Heart left ventricle (tissue), 16 donors: ENCODE data around the gene COLEC12. TPM values are rescaled to one million over a fixed set of nuclear protein-coding genes. Genes with fewer than 3 reads are reported as not detected.

ENCODE experiments used
- ATAC-seq, 4 donors: fragments of 200-7000 bp; cut with Tn5 transposase; one replicate each; pipeline ENCODE4 v1.9.1; 2020 to 2022; ENCODE audit warnings: moderate library complexity in 4 of 4, mild to moderate bottlenecking in 3 of 4, moderate number of reproducible peaks in 1 of 4
- DNase-seq, 5 donors: peaks; one replicate each; pipeline ENCODE4 v3.0.0-alpha.2; 2020
- H3K27ac ChIP-seq, 12 donors: fragments of 200-600 bp; sonication (generic) in 4 of 12; one replicate each; pipeline versions ENCODE4 v1.5.0 to v1.8.0; 2016 to 2022; ENCODE audit warnings: mild to moderate bottlenecking in 2 of 12
- H3K27me3 ChIP-seq, 9 donors: fragments of 200-600 bp; sonication (generic) in 2 of 9; one replicate each; pipeline versions ENCODE4 v1.5.1 to v1.8.0; 2016 to 2022; ENCODE audit warnings: mild to moderate bottlenecking in 3 of 9
- H3K36me3 ChIP-seq, 9 donors: fragments of 200-600 bp; sonication (generic) in 2 of 9; one replicate each; pipeline versions ENCODE4 v1.5.0 to v1.8.0; 2018 to 2022; ENCODE audit warnings: mild to moderate bottlenecking in 2 of 9
- H3K4me1 ChIP-seq, 12 donors: fragments of 200-600 bp; sonication (generic) in 4 of 12; one replicate each; pipeline versions ENCODE4 v1.5.0 to v1.8.0; 2016 to 2022; ENCODE audit warnings: mild to moderate bottlenecking in 3 of 12
- H3K4me3 ChIP-seq, 12 donors: fragments of 200-600 bp; sonication (generic) in 4 of 12; one replicate each; pipeline versions ENCODE4 v1.5.0 to v1.8.0; 2017 to 2022; ENCODE audit warnings: mild to moderate bottlenecking in 9 of 12, moderate library complexity in 4 of 12
- H3K9me3 ChIP-seq, 12 donors: fragments of 200-600 bp; sonication (generic) in 4 of 12; one replicate each; pipeline versions ENCODE4 v1.5.0 to v1.8.0; 2016 to 2022; ENCODE audit warnings: mild to moderate bottlenecking in 1 of 12
- CTCF ChIP-seq, 12 donors: fragments of 200-600 bp; sonication (generic) in 4 of 12; IDR thresholded peaks; one replicate each; pipeline versions ENCODE4 v1.5.0 to v1.8.0; 2018 to 2022; ENCODE audit warnings: antibody characterized with exemption in 12 of 12, mild to moderate bottlenecking in 5 of 12
- POLR2A ChIP-seq, 2 donors: fragments of 450-650 bp; IDR thresholded peaks; one replicate each; pipeline ENCODE4 v1.6.1; 2017; ENCODE audit warnings: antibody characterized with exemption in 2 of 2, mild to moderate bottlenecking in 2 of 2, moderate library complexity in 2 of 2
- WGBS, 4 donors: extraction: QIAGEN DNeasy Blood & Tissue Kit in 2 of 4; methylation state at CpG; one replicate each; pipeline versions ENCODE4 v1.1.5 to v1.1.7; 2013 to 2018; 5-methylcytosine and 5-hydroxymethylcytosine counted together
- intact Hi-C, 10 donors: fragments of 100-400 bp; cut with DNase I; formaldehyde crosslinking; loops; one replicate each; pipeline versions ENCODE4 v1.11.1 to v1.14.2; 2022
- polyA plus RNA-seq, 2 donors: library from polyadenylated mRNA; stranded (reverse); fragments of 200-250 nt; gene quantifications; one replicate each; pipeline ENCODE4 v1.2.3, GENCODE V29; 2013
- total RNA-seq, 9 donors: library from RNA; depleted of rRNA in 2 of 9; stranded (reverse); fragments of >200 nt in 2 of 9; fragmentation: NEBNext Ultra II Directional in 3 of 9; extraction: Animal tissue kit (Norgen Biotek cat#: 25700) in 3 of 9; gene quantifications; one replicate each; pipeline versions ENCODE4 v1.1.0 to v1.2.4, GENCODE V29; 2016 to 2023
- donor health status: ischemic (EF 13 %, LVEDD 7.1; RV severe dilation, severe dysfunction).
- donor health status: healthy with polysubstance abuse.
- donor health status: DM: no; HTN: yes; CAD: no.
- donor health status: DM: no; HTN: no; CAD: no.
- donor health status: ischemic (EF 25% LVEDD 6.9; RV normal size, moderate dysfunction).
- donor health status: ischemic (EF 25% LVEDD 5.7; RV mildly dilated, moderate dysfunction).
- donor health status: healthy.
- donor health status: DM: yes; HTN: yes; CAD: no.
- donor health status: ischemic (EF 35%, LVEDD 5.7; RV mildly dilated, moderate dysfunction).
- donor health status: nonischemic (EF 11% LVEDD 7.7; RV severe dilation, severe dysfunction).
- donor health status: DM: yes; HTN: yes; CAD: no.
- donor health status: PGD.
- donor health status: ischemic (EF 29% LVEDD 5.4; RV normal size, mild dysfunction).
- donor health status: nonischemic (EF 23%, LVEDD 6.1; RV moderate dilation, normal function).

COLEC12 gene
- total and polyA plus RNA-seq, 11 donors = 2.2 to 35.9 (median 7.9) TPM

- H3K27ac ChIP-seq = peak overlapping the region in 4 of 12 donors; percentile 12 to 50 (median 28)
- no peak for DNase-seq
Measured at GRCh38 chr18:354471-354870, 146.0 kb downstream of the COLEC12 start.

DNA sequence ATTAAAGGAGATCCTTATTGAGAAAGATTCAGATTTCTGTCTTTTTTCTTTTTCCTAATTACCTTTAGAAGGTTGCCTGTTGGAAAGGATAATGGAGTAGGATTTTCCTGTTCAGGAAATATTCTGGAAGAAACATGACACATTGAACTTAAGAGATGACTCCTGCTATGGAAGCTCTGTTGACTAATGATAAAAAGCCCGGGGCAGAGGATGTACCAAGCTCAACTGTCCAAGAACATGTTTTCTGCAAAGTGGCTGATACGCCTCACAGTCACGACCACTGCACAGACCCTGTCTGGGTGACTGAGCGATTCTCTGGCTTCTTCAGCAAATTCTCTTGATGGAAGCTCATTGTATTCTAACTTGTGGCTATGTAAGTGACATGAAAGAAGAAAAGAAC is 146.5 kb downstream of the COLEC12 start:
- H3K4me3 ChIP-seq = no peak overlapping the region
- WGBS, 4 donors = 57 to 78% (median 67%) methylated on average over 4 of the region's 4 CpGs
- ATAC-seq = no peak
- no peak for DNase-seq
- H3K36me3 ChIP-seq = no peaks in the 10 kb centered on the region
- TF ChIP-seq POLR2A (IDR thresholded peaks at IDR 0.05) (no peak), CTCF (IDR thresholded peaks at IDR 0.05) (no peak)
- peak overlapping the region in 4 of 12 donors; percentile 12 to 50 (median 28) for H3K27ac ChIP-seq
- H3K9me3 ChIP-seq = no peaks in the 10 kb centered on the region
- intact Hi-C loops = no loop called here
- H3K27me3 ChIP-seq = no peaks in the 10 kb centered on the region
- H3K4me1 ChIP-seq = peaks cover 0 to 11% (median 0%) of the 10 kb centered on the region in 12 donors

More at GRCh38 chr18:354471-354870, 146.0 kb downstream of the COLEC12 start:
- WGBS, 4 donors = 63 to 70% (median 67%) methylated on average over 3 of the region's 3 CpGs
- no peak for ATAC-seq
- no peak overlapping the region for H3K4me3 ChIP-seq
- no peaks in the 10 kb centered on the region for H3K27me3 ChIP-seq
- H3K36me3 ChIP-seq = no peaks in the 10 kb centered on the region
- H3K4me1 ChIP-seq = peaks cover 0 to 11% (median 0%) of the 10 kb centered on the region in 12 donors
- TF ChIP-seq CTCF (IDR thresholded peaks at IDR 0.05) (no peak), POLR2A (IDR thresholded peaks at IDR 0.05) (no peak)
- no peaks in the 10 kb centered on the region for H3K9me3 ChIP-seq
- intact Hi-C loops = no loop called here

DNA sequence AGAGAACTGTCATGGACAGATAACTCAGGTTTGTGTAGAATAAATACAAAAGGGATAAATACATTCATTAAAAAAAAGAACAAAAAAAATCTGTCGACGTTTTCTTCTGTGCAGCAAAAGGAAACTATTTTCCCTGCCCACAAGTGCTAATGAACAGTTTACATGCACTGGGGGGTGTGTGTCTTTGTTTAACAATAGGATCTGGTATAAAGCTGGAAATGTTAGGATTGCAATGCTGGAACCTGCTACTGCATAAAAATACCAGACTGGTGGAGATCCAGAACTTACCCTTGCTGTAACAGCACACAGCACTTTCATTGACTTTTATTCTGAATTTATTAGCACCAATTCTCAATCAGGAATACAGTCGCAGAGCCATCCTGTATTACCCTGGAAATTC is 148.1 kb downstream of the COLEC12 start:
- TF ChIP-seq CTCF (IDR thresholded peaks at IDR 0.05) (no peak), POLR2A (IDR thresholded peaks at IDR 0.05) (no peak)
- peaks cover 0 to 11% (median 0%) of the 10 kb centered on the region in 12 donors for H3K4me1 ChIP-seq
- 66 to 72% (median 70%) methylated on average over 3 of the region's 3 CpGs for WGBS, 4 donors
- no peaks in the 10 kb centered on the region for H3K27me3 ChIP-seq
- H3K36me3 ChIP-seq = no peaks in the 10 kb centered on the region
- ATAC-seq (no peak), DNase-seq (no peak)
- no peak overlapping the region for H3K27ac ChIP-seq
- no peak overlapping the region for H3K4me3 ChIP-seq
- intact Hi-C loops = no loop called here
- no peaks in the 10 kb centered on the region for H3K9me3 ChIP-seq

DNA sequence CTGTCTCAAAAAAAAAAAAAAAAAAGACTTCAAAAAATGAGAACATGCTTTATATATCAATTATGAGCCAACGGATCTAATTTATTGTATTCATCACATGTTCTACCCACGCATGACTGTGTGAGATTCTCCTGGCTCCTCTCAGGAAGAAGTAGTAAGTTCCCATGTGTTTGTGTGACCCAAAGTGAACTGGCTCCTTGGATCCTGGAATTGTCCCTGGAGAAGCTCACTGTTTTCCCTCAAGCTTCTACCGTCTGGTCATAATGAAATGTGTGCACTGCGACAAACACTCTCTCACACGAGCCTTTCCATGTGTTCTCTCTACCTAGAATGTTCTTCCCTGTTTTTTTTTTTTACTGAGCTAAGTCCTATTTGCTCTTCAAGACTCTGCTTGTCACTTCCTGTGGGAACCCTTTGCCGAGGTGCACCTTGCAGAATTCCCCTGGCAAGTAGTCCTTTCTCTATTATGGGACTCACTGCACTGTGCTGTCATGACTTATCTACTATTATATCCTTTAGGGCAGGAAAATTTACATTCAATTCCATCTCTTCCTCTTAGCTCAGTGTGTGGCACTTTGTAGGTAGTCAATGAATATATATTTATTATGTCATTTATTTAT is 149.4 kb downstream of the COLEC12 start:
- intact Hi-C loops = no loop called here
- Histone ChIP-seq H3K27ac (no peak overlapping the region), H3K27me3 (no peaks in the 10 kb centered on the region), H3K9me3 (peaks cover 0 to 4% (median 0%) of the 10 kb centered on the region in 12 donors), H3K4me3 (no peak overlapping the region), H3K36me3 (peaks cover 0 to 13% (median 0%) of the 10 kb centered on the region in 9 donors), H3K4me1 (peaks cover 0 to 11% (median 0%) of the 10 kb centered on the region in 12 donors)
- ATAC-seq (peak in 2 of 4 donors; percentile 31 to 63), DNase-seq (no peak)
- WGBS, 4 donors = 47 to 63% (median 54%) methylated on average over 6 of the region's 6 CpGs
- TF ChIP-seq CTCF (IDR thresholded peaks at IDR 0.05) (no peak), POLR2A (IDR thresholded peaks at IDR 0.05) (no peak)
